Cardiac muscle cell (in vitro differentiated cells and primary cell): Measurements from ENCODE around the gene FBXW5. TPM values are rescaled to one million over a fixed set of nuclear protein-coding genes. Genes with fewer than 3 reads are reported as not detected.

Experiments used
- DNase-seq, 2 donors: peaks; one replicate each; pipeline versions ENCODE4 v3.0.0 to v3.0.0-alpha.2; 2010 to 2017; ENCODE audit warnings: low read depth in 1 of 2, low spot score in 1 of 2
- H3K27ac ChIP-seq: fragments of 200-600 bp; sonication (generic); 2 replicates; pipeline ENCODE4 v1.5.1; 2016
- H3K27me3 ChIP-seq: fragments of 200-600 bp; sonication (generic); 2 replicates; pipeline ENCODE4 v1.6.0; 2016; ENCODE audit warnings: control low read depth
- H3K36me3 ChIP-seq: fragments of 200-600 bp; sonication (generic); 2 replicates; pipeline ENCODE4 v1.5.1; 2016; ENCODE audit warnings: control low read depth
- H3K4me1 ChIP-seq: fragments of 200-600 bp; sonication (generic); 2 replicates; pipeline ENCODE4 v1.8.1; 2017; ENCODE audit warnings: low read depth, mild to moderate bottlenecking, mixed run types
- H3K4me3 ChIP-seq: fragments of 200-600 bp; sonication (generic); 2 replicates; pipeline ENCODE4 v1.5.1; 2016; ENCODE audit warnings: mild to moderate bottlenecking
- H3K9me3 ChIP-seq: fragments of 200-600 bp; sonication (generic); 2 replicates; pipeline ENCODE4 v1.5.1; 2017; ENCODE audit warnings: low read depth, mild to moderate bottlenecking, control low read depth
- polyA plus RNA-seq: library from polyadenylated mRNA; unstranded; fragments of >200 nt; fragmentation: Nextera tagmentation; extraction: Ambion mirVana; gene quantifications from 2 replicates; pipeline ENCODE4 v1.2.1, GENCODE V29; 2016
- total RNA-seq: library from RNA; depleted of rRNA; stranded (reverse); fragments of >200 nt; gene quantifications from 2 replicates; pipeline ENCODE4 v1.2.3, GENCODE V29; 2016
- TF ChIP-seq, protein P1 (sequence below): IDR thresholded peaks from 2 replicates; pipeline ENCODE4 v1.5.1; 2012; ENCODE audit warnings: low read depth, mild to moderate bottlenecking, low read length

Gene FBXW5
- total and polyA plus RNA-seq, 2 experiments from 2014 or later = 119 to 188 TPM

DNA sequence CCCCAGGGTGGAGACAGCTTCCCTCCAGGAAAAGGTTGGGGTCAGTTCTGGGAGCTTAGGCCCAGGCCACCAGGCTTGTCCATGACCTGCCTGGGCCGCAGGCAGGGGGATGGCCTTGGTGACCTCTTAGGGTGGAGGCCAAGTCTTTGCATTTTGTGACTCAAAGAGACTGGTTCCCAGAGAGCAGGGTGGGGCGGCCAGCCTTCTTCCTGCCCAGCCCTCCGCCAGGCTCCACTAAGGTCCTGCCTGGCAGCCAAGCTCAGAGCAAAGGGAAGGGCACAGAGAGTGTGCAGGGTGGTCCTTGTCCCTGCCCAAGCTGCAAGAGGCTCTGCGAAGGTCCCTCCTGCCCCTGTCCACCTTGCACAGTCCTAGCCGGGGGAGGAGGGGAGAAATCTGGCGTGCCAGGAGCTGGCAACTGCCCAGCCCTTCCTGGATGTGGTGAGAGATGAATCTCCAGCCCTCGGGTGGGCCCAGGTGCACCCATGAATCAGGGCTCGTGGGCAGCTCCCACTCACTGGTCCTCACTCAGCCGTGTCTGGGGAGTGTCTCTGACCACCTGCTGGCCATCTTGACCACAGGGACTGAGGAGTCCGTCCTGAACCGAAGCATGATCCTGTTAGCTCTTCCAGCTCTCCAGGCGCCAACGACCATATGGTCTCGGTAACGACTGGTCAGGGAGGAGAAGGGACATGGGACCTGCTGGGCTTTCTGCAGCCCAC, 30.4 kb upstream of the FBXW5 start:
- no peaks in the 10 kb centered on the region for H3K9me3 ChIP-seq
- no peaks in the 10 kb centered on the region for H3K4me1 ChIP-seq
- no peak overlapping the region for H3K4me3 ChIP-seq
- TF ChIP-seq, protein P1, sequence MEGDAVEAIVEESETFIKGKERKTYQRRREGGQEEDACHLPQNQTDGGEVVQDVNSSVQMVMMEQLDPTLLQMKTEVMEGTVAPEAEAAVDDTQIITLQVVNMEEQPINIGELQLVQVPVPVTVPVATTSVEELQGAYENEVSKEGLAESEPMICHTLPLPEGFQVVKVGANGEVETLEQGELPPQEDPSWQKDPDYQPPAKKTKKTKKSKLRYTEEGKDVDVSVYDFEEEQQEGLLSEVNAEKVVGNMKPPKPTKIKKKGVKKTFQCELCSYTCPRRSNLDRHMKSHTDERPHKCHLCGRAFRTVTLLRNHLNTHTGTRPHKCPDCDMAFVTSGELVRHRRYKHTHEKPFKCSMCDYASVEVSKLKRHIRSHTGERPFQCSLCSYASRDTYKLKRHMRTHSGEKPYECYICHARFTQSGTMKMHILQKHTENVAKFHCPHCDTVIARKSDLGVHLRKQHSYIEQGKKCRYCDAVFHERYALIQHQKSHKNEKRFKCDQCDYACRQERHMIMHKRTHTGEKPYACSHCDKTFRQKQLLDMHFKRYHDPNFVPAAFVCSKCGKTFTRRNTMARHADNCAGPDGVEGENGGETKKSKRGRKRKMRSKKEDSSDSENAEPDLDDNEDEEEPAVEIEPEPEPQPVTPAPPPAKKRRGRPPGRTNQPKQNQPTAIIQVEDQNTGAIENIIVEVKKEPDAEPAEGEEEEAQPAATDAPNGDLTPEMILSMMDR = no peak
- no peaks in the 10 kb centered on the region for H3K36me3 ChIP-seq
- DNase-seq = no peak
- H3K27me3 ChIP-seq = peaks cover 2% of the 10 kb centered on the region
- H3K27ac ChIP-seq = no peak overlapping the region

GRCh38 chr9:136973618-136974617, 29.4 kb upstream of the FBXW5 start:
- TF ChIP-seq, protein P1 = no peak
- DNase-seq = no peak
- Histone ChIP-seq H3K4me1 (no peaks in the 10 kb centered on the region), H3K9me3 (no peaks in the 10 kb centered on the region), H3K36me3 (no peaks in the 10 kb centered on the region), H3K4me3 (no peak overlapping the region), H3K27ac (no peak overlapping the region), H3K27me3 (peaks cover 2% of the 10 kb centered on the region)

DNA sequence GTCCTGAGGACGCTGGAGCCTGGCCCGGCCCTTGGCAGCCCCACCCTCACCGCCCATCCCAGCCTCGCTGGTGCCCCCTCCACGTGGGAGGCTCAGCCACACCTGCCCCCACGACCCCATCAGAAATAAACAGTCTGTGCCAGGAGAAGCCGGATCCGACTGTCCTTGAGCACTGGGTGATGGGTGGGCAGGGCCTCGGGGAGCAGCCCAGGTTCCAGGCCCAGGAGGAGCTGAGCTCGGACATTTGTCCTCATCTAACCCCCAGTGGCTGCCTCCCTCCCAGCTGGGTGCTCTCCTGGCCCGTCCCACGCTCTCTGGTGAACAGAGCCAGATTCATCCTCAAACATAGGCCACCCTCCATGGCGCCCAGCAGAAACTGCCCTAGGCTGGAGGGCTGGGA, 28.2 kb upstream of the FBXW5 start:
- H3K4me1 ChIP-seq = no peaks in the 10 kb centered on the region
- H3K27me3 ChIP-seq = peaks cover 2% of the 10 kb centered on the region
- DNase-seq = no peak
- TF ChIP-seq, protein P1 = no peak
- H3K9me3 ChIP-seq = no peaks in the 10 kb centered on the region
- H3K27ac ChIP-seq = no peak overlapping the region
- no peak overlapping the region for H3K4me3 ChIP-seq
- H3K36me3 ChIP-seq = no peaks in the 10 kb centered on the region

GRCh38 chr9:136972335-136972734, 27.8 kb upstream of the FBXW5 start:
- TF ChIP-seq, protein P1 = no peak
- DNase-seq = no peak
- H3K4me3 ChIP-seq = no peak overlapping the region
- H3K4me1 ChIP-seq = no peaks in the 10 kb centered on the region
- H3K36me3 ChIP-seq = no peaks in the 10 kb centered on the region
- H3K27ac ChIP-seq = no peak overlapping the region
- peaks cover under 1% of the 10 kb centered on the region for H3K27me3 ChIP-seq
- H3K9me3 ChIP-seq = no peaks in the 10 kb centered on the region

GRCh38 chr9:136971746-136972145, 27.2 kb upstream of the FBXW5 start:
- DNase-seq = no peak
- no peak overlapping the region for H3K4me3 ChIP-seq
- TF ChIP-seq, protein P1 = no peak

More at GRCh38 chr9:136971746-136972145, 27.2 kb upstream of the FBXW5 start:
- H3K27me3 ChIP-seq = no peaks in the 10 kb centered on the region
- H3K4me1 ChIP-seq = no peaks in the 10 kb centered on the region
- no peaks in the 10 kb centered on the region for H3K36me3 ChIP-seq
- H3K27ac ChIP-seq = no peak overlapping the region
- no peaks in the 10 kb centered on the region for H3K9me3 ChIP-seq
